Inflammatory macrophage treated with lipopolysaccharide for 1 hour (primary cell): Measurements from ENCODE around the gene YEATS2.
A peak's percentile ranks its signal among the peaks of the same experiment; 100 is the strongest.

Experiments
- DNase-seq, 2 donors: peaks; one replicate each; pipeline ENCODE4 v3.0.0-alpha.2; 2020 to 2022

YEATS2 gene

DNA sequence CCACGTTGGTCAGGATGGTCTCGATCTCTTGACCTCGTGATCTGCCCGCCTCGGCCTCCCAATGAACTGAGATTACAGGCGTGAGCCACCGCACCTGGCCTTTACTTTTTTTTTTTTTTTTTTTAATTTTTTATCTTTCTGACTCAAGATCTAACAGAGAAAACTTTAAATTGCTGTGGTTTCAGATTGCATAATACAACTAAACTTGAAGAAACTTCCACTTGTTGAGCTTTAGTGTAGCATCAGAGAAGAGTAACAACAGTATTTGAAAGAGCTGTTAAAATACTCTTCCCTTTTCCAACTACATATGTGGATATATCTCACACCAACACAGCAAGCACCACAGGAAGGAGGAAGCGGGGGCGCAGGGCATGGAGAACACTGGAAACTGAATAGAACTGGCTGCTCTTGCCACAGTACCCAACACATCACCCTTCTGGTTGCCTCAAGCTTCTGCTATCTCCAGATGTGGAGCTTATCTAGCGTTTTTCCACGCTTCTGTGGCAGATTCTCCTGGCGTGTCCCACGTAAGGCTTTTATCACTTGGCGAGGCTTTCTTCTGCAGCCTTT lies 82.4 kb downstream of the YEATS2 start:
- peak; percentile 87 to 92 for DNase-seq

DNA sequence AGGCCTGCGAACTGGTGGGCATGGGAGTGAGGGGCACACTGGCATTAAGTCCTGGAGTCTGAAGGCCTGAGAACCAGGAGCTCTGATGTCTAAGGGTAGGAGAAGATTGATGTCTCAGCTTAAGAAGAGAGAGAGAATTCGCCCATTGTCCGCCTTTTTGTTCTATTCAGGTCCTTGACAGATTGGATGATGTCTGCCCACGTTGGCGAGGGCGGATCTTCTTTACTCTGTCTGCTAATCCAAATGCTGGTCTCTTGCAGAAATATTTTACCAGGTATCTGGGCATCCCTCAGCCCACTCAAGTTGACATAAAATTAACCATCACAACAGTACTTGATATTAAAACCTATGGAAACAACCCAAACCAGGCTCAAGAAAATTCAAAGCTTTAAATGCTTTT lies 83.6 kb downstream of the YEATS2 start:
- DNase-seq, result no peak

DNA sequence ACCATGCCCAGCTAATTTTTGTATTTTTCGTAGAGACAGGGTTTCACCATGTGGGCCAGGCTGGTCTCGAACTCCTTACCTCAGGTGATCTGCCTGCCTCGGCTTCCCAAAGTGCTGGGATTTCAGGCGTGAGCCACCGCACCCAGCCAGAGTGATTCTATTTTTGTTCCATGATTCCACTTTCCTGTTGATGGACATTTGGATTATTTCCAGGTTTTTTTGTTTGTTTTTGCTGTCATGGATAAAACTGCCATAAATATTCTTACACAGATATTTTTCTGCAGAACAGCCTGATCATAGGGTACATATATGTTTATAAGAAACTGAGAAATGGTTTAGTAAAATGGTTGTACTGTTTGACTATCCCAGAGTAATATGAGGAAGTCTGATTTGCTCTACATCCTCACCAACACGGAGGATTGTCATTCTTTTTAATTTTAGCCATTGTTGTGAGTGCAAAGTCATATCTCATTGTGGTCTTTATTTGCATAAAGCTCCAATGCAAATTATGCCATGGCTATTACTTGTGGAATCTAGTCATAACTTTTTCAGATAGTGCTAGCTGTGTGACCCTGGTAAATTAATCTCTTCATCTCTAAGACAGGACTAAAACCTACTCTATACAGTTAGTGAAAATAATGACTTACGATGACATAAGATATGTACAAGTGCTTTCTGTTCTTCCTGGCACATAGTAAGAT lies 85.1 kb downstream of the YEATS2 start:
- DNase-seq, result peak in 1 of 2 donors; percentile 14

GRCh38 chr3:183784503-183784902 lies 86.9 kb downstream of the YEATS2 start:
- DNase-seq, result peak; percentile 85 to 90

DNA sequence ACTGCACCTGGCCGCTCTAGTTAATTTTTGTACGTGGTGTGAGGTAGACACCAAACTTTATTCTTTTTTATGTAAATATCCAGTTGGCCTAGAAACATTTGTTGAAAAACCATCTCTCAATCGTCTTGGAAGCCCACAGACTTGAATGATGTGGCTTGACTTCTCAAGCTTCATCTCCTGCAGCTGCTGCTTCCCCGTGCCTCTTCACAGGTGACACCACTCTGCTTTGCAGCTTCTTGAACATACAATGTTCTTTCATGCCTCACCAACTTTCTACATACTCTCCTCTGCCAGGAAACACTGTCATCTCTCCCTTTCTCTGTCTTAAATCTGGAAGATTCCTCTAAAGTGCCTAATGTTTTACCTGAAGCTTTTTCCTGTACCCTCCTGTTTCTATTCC lies 92.2 kb downstream of the YEATS2 start:
- DNase-seq, result no peak

DNA sequence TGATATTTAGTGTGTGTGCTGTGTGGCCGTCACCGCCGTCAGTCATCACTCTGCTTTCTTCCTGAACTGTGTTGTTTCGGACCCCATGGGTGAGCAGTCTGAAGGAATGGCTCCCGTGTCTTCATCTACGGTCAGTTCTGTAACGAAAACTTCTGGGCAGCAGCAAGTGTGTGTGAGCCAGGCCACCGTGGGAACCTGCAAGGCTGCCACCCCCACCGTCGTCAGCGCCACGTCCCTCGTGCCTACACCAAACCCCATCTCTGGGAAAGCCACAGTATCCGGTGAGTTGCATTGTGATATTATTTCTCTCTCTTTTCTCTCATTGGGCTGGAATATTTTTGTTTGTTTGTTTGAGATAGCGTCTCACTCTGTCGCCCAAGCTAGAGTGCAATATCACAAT lies 93.1 kb downstream of the YEATS2 start:
- DNase-seq, result no peak

GRCh38 chr3:183792976-183793375 lies 95.4 kb downstream of the YEATS2 start:
- DNase-seq, result no peak

DNA sequence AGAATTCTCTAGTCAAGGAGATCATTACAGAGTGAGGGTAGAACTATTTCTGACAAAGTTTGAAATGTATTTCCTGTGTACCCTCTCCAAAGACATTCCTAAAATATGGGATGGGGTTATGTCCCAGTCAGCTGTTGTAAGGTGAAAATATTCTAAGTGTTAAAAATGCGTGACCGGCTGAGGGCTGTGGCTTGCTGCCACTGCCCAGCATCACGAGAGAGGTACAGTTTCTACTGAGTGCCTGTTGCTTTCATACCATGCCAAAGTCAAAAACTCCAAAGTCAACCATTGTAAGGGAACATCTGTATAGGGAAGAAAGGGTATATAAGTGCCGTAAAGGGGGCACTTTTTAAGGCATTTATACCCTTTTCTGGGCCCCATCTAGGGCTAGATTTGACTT lies 96.9 kb downstream of the YEATS2 start:
- no peak for DNase-seq

GRCh38 chr3:183796372-183796771 lies 98.8 kb downstream of the YEATS2 start:
- no peak for DNase-seq

DNA sequence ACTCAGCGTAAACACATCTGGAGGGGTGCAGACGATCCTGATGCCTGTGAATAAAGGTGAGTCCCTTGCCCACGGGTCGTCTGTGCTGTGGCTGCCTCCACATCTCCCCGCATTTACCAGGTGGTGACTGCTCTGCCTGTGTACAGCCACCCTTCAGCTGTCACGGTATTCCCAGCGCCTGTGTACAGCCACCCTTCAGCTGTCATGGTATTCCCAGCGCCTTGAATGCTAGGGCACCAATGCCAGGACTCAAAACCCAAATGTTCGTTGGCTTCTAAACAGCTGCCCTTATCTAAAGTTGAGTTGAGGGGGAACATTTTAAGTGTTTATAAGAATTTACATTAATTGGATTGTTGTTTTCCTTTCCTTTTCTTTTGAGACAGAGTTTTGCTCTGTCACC lies 100.4 kb downstream of the YEATS2 start:
- DNase-seq, result no peak

DNA sequence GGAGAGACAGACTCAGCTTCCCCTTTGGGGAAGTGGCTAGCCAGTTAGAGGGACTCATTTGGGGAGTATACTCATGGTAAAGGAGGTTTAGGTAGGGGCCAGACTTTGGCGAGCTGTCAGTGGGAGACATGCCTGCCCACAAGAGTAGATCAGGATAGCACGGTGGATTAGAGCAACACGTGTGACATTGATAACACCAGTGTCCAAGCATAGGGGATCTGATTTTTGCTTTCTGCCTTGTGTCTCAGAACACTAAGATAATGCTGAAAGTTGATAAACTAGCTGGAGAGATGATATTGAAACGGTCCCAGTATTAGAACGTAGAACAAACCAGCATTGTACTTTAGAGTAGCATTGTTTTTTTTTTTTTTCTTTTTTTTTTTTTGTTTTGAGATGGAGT lies 101.9 kb downstream of the YEATS2 start:
- DNase-seq, result no peak

- DNase-seq, result no peak
These were observed 102.8 kb downstream of the YEATS2 start for GRCh38 chr3:183800243-183800863.

DNA sequence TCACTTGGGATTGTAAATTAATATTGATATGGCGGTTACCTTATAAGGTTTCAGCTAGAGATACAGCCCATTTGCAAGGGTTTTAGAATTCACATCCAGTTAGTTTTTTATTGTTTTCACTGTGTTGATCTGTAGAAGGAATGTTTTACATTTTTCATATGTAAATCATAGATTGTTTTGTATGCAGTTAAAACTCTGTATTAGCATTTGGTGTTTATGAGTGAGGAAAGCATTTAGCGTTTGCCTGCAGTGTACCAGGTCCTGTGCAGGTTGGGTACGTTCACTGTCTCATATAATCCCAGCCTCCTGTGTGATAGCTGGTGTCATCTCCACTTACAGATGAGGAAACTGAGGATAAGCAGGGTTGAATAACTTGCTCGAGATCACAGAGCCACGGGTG lies 104.0 kb downstream of the YEATS2 start:
- DNase-seq, result no peak

GRCh38 chr3:183802989-183803388 lies 105.4 kb downstream of the YEATS2 start:
- no peak for DNase-seq

DNA sequence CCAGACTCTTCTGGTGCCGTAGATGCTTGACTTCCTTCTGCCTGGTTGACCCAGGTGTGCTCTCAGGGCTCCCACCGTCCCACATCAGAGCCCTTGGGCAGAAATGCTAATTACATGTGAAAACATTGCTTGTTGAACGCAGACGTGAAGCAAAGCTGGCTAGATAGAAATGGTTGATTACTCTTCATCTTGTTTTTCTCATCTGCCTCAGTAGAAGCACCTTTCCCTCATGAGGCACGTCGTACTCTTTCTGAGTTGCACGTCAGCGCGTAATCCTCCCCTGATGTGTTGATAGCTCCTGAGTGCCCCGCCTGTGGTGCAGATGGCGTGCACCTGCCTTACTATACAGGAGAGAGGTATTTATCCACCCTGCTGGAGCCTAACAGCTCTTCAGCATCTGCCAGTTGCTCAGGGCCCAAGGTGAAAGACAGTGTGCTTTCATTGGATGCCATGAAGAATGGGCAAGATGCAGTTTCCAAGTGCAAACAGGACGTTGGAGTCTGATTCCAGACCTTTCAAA lies 109.7 kb downstream of the YEATS2 start:
- no peak for DNase-seq

GRCh38 chr3:183807881-183808280 lies 110.3 kb downstream of the YEATS2 start:
- DNase-seq, result no peak

- DNase-seq, result no peak
These were observed 110.8 kb downstream of the YEATS2 start for GRCh38 chr3:183808355-183808754.

DNA sequence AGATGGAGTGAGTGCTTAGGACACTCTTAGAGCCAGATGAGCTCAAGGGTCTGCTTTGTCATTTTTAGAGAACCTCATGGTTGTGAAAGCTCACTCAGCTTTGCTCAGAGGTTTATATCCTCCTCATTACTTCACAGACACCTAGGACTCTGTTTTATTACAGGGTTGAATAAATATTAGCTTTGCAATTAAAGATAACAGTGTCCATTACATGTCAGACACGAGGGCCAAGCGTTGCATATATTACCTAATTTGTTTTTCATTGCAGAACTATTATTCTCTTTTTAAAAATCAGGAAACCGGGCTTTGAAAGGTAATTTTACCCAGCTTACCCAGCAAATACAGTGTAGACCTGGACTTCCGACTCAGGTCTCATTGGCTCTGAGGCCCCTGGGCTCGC lies 111.7 kb downstream of the YEATS2 start:
- DNase-seq, result no peak

GRCh38 chr3:183810643-183811594 lies 113.3 kb downstream of the YEATS2 start:
- DNase-seq, result no peak

GRCh38 chr3:183811638-183812037 lies 114.0 kb downstream of the YEATS2 start:
- no peak for DNase-seq

GRCh38 chr3:183812761-183813445 lies 115.3 kb downstream of the YEATS2 start:
- DNase-seq, result no peak

- DNase-seq, result no peak
These were observed 116.6 kb downstream of the YEATS2 start for GRCh38 chr3:183814240-183814639.

GRCh38 chr3:183815563-183815940 lies 118.0 kb downstream of the YEATS2 start:
- no peak for DNase-seq
